ENCODE results near the gene YES1.
A peak's percentile ranks its signal among the peaks of the same experiment; 100 is the strongest.

DNA sequence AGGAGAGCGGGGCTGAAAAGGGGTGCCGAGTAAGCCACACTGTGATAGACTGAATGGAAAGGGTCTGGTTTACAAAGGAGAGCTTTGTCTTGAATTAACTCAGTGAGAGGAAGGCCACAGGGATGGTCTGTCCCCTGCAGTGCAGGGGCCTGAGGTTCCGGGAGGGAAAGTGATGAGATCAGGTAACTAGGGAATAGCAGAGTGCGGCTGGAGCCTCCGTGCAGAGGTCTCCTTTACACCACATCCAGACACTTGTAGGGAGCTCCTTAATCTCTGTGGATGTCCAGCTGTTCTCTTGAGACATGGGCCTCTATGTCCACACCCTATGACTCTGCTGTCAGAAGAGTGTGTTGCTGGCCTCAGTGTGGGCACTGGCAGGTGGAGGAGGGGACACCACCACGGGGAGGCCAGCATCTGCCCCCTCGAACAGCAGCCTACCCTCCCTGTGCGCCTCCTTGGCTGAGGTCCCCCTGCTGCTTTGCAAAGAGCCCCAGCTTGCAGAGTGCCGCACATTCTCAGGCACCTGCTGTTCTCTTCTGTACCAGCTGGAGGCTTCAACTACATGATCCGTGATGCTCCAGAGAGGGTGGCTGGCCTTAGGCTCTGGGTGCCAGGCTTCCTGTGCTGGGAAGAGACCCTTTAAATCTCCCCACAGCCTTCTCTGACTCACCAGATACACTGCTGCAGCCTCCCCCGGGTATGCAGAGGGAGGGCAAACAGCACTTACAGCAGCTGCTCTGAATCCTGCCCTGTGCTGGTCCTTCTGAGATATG lies 125.5 kb downstream of the YES1 start:
- TF ChIP-seq, protein P1, sequence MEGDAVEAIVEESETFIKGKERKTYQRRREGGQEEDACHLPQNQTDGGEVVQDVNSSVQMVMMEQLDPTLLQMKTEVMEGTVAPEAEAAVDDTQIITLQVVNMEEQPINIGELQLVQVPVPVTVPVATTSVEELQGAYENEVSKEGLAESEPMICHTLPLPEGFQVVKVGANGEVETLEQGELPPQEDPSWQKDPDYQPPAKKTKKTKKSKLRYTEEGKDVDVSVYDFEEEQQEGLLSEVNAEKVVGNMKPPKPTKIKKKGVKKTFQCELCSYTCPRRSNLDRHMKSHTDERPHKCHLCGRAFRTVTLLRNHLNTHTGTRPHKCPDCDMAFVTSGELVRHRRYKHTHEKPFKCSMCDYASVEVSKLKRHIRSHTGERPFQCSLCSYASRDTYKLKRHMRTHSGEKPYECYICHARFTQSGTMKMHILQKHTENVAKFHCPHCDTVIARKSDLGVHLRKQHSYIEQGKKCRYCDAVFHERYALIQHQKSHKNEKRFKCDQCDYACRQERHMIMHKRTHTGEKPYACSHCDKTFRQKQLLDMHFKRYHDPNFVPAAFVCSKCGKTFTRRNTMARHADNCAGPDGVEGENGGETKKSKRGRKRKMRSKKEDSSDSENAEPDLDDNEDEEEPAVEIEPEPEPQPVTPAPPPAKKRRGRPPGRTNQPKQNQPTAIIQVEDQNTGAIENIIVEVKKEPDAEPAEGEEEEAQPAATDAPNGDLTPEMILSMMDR (IDR thresholded peaks at IDR 0.05), result peak; percentile 24
- peak; percentile 95 for TF ChIP-seq EZH2phosphoT487 (IDR thresholded peaks at IDR 0.05)
- TF ChIP-seq EZH2 (IDR thresholded peaks at IDR 0.05), result no peak
